NCI-H1417 treated with DMSO at 0.1 percent for 48 hours (cell line): ENCODE results near the gene CAPN10.
A peak's percentile ranks its signal among the peaks of the same experiment; 100 is the strongest.

ENCODE experiments used
- DNase-seq: peaks from one replicate; lab custom pipeline; 2025; lab: John Stamatoyannopoulos, UW

The CAPN10 gene

DNA sequence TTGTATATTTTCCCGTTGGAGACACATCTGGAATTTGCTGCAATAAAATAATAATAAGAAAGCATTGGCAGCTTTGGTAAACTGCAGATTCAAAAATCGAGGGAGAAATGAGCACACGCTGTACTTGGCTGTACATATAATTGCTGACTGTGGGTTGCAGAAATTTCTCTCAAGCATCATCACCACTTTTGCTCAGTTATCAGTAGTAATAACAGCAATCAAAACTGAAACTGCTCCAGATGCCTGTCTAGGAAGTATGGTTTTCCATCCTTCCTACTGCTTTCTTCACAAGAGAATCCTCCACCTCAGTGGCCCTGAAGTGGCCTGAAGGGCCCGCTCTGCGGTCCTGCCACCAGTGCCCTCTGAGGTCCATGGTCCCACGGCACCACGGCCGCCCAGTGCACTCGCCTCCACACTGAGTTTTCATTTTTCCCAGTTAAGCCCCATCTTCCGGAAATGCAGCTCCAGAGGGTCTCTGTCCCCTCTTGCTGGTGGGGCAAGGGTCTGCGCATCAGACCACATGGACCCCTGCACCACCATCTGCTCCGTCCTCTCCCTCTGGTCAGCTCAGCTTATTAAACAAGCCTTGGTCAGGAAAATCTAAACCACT lies 22.5 kb upstream of the CAPN10 start:
- DNase-seq, result no peak

DNA sequence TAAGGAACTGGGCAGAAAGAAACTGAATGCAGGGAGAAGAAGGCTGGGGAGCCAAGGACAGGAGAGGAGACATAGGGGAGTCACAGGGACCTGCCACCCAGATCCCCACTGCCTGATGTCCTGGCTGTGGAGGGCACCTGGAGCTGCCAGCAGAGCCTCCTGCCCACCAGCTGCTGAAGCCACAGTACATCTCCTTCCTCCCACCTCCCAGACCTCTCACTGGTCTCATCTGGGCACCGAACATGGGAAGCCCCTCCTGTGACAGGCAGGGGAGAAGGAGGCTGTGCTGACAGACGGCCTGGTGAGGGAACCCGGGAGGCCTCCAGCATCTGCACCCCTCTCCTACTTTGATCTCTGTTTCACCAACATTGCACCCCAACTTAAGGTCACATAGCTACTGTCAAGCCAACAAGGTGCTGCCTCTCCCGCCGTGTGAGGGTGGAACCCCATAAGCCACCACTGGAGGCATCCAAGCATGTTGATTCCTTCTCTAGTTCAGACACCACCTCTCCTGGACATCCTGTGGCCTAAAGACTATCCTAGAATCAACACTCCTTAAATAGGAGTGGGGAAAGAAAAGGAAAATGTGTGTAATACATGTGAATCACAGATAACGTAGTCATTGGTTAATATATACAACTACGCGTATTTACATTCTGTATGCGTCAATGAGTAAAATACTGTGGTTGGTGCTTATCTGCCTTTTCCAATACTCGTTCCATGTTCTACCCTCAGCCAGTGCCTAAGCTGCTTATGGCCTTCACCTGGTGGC lies 21.8 kb upstream of the CAPN10 start:
- DNase-seq, result no peak

- no peak for DNase-seq
These were observed 21.0 kb upstream of the CAPN10 start for GRCh38 chr2:240565333-240566202.

DNA sequence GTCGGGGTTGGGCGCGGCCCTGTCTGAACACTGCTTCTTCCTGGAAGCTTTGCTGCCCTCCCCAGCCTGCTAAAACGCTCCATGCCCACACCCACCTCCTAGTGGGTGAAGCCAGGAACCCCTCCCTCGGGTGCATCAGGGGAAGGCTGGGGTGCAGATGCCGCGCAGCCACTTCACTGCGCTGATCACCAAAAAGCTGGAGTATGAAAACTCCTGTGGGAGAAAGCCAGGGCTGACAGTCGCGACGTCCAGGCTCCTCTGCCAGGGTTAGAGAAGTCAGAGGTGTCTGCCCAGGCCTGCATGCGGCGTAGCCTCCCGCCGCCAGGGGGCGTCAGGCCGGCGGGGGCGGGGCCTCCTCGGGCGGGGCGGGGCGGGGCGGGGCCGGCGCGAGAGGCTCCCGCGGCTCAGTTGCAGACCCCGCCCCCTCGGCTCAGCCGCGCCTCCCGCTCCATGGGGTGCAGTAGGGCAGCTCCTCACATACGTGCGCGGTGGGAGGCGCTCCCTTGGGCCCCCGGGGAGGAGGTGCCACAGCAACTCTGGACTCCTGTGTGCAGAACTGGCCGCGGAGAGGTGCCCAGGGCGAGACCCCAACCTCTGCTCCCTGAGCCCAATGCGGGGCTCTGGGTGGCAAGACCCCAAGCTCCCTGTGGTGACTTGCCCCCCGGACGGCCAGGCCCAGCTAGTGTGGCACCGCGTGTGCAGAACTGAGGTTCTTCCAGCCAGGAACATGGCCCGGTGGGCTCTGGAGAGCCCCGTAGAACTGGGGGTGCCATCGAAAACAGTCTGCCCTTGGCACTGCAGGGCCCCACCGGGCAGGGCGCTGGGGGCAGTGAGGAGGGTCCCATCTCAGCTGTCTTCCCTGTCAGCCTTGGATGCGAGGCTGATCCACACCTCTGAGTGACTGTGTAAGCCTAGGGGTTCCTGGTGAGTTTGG lies 20.1 kb upstream of the CAPN10 start:
- DNase-seq, result peak; percentile 53

- DNase-seq, result no peak
These were observed 19.2 kb upstream of the CAPN10 start for GRCh38 chr2:240567137-240567871.

DNA sequence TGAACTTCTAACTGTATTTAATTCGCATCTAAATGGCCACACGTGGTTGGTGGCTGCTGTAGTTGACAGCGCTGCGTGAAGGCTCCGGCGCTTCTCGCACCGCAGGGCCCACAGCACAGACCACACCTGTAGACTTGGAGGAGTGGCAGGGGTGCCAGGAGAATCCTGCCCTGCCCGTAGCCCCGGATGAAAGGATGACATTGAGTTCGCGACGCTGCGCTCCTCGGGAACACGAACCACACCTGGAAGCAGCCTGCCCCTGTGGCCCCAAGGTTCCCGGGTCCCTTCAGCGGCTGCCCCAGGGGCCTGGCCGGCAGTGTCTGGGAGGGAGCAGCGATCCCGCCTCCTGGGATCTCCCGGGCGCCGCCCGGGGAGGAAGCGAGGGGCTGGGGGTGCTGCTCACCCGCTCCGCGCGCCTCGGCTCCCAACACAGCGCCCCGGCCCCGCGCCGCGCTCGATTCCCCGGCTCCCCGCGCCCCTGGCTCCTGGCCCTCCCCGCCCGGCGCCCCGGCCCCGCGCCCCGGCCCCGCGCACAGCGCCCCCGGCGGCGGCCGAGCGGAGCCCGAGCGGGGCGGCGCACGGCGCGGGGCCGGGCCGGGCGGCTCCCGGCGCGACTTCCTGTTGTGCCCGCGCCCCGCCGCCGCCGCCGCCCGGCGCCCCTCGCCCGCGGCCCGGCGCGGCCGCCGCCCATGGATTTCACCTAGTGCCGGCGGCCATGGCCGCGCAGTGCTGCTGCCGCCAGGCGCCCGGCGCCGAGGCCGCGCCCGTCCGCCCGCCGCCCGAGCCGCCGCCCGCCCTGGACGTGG lies 18.5 kb upstream of the CAPN10 start, which contains the start of gene RNPEPL1:
TSS of gene RNPEPL1 (plus strand) at position 613 of the 806 bp plus-strand sequence. CDS start at position 716, 103 bp downstream.
- no peak for DNase-seq

DNA sequence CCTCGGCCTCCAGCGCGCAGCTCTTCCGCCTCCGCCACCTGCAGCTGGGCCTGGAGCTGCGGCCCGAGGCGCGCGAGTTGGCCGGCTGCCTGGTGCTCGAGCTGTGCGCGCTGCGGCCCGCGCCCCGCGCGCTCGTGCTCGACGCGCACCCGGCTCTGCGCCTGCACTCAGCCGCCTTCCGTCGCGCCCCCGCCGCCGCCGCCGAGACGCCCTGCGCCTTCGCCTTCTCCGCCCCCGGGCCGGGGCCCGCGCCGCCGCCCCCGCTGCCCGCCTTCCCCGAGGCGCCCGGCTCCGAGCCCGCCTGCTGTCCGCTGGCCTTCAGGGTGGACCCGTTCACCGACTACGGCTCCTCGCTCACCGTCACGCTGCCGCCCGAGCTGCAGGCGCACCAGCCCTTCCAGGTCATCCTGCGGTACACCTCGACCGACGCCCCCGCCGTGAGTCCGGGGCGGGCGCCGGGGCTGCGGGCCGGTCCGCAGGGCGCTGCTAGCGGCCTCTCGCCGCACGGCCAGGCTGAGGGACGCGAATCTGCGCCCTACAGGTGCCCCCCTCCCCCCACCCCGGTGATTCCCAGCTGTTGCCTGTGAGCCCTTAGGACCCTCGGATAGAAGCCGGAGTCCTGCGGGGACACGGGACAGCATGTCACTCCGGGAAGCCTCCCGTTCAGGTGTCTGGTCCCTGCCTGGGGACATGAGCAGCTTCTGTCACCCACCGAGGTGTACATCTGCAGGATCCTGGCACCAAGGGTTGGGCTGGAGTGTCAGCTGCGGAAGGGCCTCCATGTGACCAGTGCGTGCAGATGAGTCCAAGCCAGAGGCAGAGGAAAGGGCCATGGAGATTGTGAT lies 17.6 kb upstream of the CAPN10 start:
- DNase-seq, result no peak

- DNase-seq, result no peak
These were observed 17.0 kb upstream of the CAPN10 start for GRCh38 chr2:240569523-240569997.

DNA sequence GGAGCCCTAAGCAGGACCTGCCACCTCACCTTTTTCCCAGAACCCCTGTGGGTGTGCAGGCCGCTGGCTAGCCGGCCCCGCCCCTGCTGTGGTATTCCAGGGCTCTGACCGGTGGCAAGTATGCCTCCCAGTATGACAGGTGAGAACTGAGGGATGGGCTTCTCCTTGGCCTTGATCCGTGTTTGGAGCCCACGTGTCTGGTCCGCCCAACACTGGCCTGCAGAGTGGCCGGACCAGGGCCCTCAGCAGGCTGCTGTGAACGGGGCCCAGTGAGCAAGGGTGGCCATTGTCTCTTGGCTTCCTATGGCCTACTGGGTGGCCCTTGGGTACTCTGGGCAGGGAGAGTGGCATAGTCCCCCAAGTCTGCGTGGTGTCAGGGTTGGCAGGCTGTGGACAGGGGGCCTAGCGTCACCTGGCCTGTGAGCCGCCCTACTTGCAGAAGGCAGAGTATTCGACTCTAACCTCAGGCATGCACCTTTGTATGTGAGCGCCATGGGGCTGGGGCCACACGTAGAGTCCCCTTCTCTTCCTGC lies 16.5 kb upstream of the CAPN10 start:
- DNase-seq, result no peak

DNA sequence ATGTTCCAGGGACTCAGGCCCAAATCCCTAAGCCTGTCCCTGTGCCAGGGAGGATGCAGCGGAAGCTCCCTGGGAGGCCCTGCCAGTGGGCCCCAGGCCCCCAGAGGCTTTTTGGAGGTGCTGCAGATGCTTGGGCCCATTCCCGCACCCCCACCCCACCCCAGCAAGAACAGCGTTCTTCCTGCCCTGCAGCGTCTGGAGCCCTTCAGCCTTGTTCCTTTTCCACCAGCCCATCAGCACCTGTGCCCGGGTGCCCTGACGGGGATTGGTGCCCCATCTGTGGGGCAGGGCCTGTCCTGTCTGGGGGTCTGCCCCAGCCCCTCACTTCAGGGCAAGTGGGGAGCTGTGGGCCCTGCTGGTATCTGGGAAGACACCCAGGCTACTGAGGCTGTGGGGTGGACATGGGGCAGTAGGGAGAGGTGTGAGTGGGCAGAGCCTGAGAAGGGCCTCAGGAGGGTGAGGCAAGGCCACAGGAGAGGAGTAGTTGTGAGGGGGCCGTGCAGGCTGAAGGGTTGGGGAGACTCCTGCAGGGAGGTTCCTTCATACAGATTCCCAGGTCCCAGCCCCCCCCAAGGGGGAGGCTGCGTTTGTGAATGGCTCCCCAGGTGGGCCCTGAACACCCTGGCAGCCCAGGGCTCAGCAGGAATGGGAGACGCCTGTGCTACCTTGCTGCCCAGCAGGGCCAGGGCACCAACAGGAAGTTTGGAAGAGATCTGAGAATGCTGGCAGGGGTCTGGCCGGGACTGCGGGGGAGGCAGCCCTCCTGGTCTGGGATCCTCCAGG lies 15.8 kb upstream of the CAPN10 start:
- no peak for DNase-seq

GRCh38 chr2:240571314-240571973 lies 15.1 kb upstream of the CAPN10 start:
- DNase-seq, result no peak

DNA sequence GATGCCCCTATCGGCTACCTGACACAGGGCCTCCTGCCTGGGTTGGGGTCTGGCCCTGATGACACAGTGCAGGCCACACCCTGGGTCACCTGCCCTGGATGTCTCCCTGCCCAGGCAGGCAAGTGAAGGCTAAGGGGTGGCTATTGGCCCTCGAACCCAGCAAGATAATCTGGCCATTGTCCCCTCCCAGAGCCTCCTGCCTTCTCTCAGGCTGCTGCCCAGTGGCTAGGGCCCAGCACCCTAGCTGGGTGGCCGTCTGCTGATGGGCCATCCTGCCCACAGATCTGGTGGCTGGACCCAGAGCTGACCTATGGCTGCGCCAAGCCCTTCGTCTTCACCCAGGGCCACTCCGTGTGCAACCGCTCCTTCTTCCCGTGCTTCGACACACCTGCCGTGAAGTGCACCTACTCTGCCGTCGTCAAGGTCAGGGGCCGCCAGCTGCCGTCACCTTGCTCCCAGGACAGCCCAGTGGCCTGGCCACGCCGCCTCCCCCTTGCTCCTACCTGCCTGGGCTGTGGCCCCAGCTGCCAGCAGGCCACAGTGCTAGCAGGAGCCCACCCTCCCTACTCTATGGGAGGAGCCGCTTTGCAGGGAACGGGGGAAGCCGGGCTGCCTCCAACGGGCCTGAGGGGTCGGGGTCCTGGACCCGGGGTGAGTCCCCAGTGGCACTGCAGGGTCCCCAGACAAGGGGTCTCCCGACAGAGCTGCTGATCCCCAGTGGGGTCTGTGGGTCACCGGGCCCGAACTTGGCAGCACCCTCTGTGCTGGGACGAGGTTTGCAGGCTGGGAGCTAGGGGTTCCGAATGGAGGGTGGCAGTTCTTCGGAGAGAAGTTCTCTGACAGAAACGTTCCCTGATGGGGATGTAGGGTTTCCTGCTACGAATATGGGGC lies 14.1 kb upstream of the CAPN10 start:
- DNase-seq, result no peak

DNA sequence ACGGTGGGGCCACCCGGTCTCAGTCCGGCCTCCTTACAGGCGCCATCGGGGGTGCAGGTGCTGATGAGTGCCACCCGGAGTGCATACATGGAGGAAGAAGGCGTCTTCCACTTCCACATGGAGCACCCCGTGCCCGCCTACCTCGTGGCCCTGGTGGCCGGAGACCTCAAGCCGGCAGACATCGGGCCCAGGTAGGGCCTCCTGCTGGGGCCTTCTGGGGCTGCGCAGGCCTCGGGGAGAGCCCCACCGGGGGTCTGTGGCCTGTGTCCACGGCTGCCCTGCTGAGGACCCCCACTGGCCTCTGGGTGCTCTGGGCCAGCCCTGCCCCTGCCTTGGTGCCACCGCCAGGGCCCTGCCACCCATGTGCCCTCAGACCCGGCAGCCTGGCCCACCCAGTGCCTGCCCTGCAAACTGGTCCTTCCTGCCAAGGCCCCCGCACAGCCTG lies 13.4 kb upstream of the CAPN10 start:
- no peak for DNase-seq

- DNase-seq, result no peak
These were observed 12.8 kb upstream of the CAPN10 start for GRCh38 chr2:240573516-240574385.
